Ishikawa (cell line): ENCODE results near the gene SH3BP4.

Source experiments
- CEBPB ChIP-seq: IDR thresholded peaks from 2 replicates; pipeline ENCODE4 v1.6.1; 2012
- CREB1 ChIP-seq: IDR thresholded peaks from 2 replicates; pipeline ENCODE4 v1.6.1; 2012; ENCODE audit warnings: low read depth
- EGR1 ChIP-seq: IDR thresholded peaks from 2 replicates; pipeline ENCODE4 v1.6.1; 2012
- EP300 ChIP-seq: IDR thresholded peaks from 2 replicates; pipeline ENCODE4 v1.6.1; 2012; ENCODE audit warnings: borderline replicate concordance
- FOXM1 ChIP-seq: IDR thresholded peaks from 2 replicates; pipeline ENCODE4 v1.6.1; 2012; ENCODE audit warnings: low read depth, borderline replicate concordance
- MAX ChIP-seq: IDR thresholded peaks from 2 replicates; pipeline ENCODE4 v1.6.1; 2012
- NFIC ChIP-seq: IDR thresholded peaks from 2 replicates; pipeline ENCODE4 v1.6.1; 2012
- RAD21 ChIP-seq: IDR thresholded peaks from 2 replicates; pipeline ENCODE4 v1.6.1; 2012; ENCODE audit warnings: low read depth
- TAF1 ChIP-seq: IDR thresholded peaks from 2 replicates; pipeline ENCODE4 v1.6.1; 2012; ENCODE audit warnings: low read depth, mild to moderate bottlenecking
- TCF12 ChIP-seq: IDR thresholded peaks from 2 replicates; pipeline ENCODE4 v1.6.1; 2012; ENCODE audit warnings: low read depth
- TEAD4 ChIP-seq: IDR thresholded peaks from 2 replicates; pipeline ENCODE4 v1.6.1; 2012
- YY1 ChIP-seq: IDR thresholded peaks from 2 replicates; pipeline ENCODE4 v1.6.1; 2012; ENCODE audit warnings: low read depth
- ZBTB7A ChIP-seq: IDR thresholded peaks from 2 replicates; pipeline ENCODE4 v1.6.1; 2012; ENCODE audit warnings: low read depth
- TF ChIP-seq, protein P1 (sequence below): IDR thresholded peaks from 2 replicates; pipeline ENCODE4 v1.6.1; 2012; ENCODE audit warnings: low read depth, mild to moderate bottlenecking
- TF ChIP-seq, protein P2 (sequence below): IDR thresholded peaks from 2 replicates; pipeline ENCODE4 v1.6.1; 2012

Gene SH3BP4

GRCh38 chr2:234911271-234911670 lies 40.5 kb upstream of the SH3BP4 start:
- no peak for TF ChIP-seq TAF1
- no peak for TF ChIP-seq MAX
- no peak for TF ChIP-seq NFIC
- no peak for TF ChIP-seq FOXM1

DNA sequence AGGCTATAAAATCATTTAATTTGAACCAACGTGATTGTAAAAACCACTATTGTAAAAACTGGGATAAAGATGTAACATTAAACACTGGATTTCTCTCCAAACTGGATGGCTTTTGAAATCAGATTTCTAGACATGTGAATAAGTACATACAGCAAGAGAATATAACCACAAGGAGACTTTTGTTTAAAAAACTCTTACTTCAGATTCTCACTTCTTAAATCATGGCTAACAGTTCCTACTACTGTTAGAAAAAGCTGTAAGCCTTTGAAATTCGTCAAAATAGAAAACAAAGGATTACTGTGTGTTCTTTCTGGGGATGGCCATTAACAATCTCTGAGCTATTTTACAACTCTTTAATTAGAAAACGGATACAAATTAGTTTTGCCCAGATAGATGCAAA lies 39.4 kb upstream of the SH3BP4 start:
- TF ChIP-seq RAD21 = no peak
- no peak for TF ChIP-seq MAX
- no peak for TF ChIP-seq CREB1
- TF ChIP-seq TEAD4 = no peak
- TF ChIP-seq ZBTB7A = no peak

DNA sequence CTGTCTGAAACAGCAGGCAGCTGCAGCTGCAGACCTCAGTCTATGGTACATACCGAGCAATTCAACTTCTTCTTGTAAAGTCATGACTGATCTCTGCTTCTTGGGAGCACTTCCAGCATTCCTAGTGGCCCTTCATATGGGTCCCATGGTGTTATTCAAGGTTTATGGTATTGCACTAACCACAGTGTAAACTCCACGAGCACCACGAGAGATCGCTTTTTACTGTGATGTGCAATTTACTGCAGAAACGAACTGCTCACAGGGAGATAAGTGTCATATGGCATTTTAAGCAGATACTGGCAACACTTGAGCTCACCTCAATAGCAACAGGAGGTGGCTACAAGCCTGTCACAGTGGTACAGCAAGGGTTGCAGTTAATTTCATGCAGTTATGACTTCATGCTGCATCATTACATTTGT lies 38.6 kb upstream of the SH3BP4 start:
- no peak for TF ChIP-seq RAD21
- TF ChIP-seq NFIC = no peak
- no peak for TF ChIP-seq EGR1
- no peak for TF ChIP-seq CEBPB
- TF ChIP-seq TEAD4 = no peak
- TF ChIP-seq, protein P1, sequence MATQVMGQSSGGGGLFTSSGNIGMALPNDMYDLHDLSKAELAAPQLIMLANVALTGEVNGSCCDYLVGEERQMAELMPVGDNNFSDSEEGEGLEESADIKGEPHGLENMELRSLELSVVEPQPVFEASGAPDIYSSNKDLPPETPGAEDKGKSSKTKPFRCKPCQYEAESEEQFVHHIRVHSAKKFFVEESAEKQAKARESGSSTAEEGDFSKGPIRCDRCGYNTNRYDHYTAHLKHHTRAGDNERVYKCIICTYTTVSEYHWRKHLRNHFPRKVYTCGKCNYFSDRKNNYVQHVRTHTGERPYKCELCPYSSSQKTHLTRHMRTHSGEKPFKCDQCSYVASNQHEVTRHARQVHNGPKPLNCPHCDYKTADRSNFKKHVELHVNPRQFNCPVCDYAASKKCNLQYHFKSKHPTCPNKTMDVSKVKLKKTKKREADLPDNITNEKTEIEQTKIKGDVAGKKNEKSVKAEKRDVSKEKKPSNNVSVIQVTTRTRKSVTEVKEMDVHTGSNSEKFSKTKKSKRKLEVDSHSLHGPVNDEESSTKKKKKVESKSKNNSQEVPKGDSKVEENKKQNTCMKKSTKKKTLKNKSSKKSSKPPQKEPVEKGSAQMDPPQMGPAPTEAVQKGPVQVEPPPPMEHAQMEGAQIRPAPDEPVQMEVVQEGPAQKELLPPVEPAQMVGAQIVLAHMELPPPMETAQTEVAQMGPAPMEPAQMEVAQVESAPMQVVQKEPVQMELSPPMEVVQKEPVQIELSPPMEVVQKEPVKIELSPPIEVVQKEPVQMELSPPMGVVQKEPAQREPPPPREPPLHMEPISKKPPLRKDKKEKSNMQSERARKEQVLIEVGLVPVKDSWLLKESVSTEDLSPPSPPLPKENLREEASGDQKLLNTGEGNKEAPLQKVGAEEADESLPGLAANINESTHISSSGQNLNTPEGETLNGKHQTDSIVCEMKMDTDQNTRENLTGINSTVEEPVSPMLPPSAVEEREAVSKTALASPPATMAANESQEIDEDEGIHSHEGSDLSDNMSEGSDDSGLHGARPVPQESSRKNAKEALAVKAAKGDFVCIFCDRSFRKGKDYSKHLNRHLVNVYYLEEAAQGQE = no peak
- TF ChIP-seq TCF12 = no peak
- TF ChIP-seq EP300 = no peak
- TF ChIP-seq ZBTB7A = no peak
- TF ChIP-seq CREB1 = no peak
- TF ChIP-seq YY1 = no peak
- no peak for TF ChIP-seq MAX
- TF ChIP-seq FOXM1 = no peak
- TF ChIP-seq, protein P2, sequence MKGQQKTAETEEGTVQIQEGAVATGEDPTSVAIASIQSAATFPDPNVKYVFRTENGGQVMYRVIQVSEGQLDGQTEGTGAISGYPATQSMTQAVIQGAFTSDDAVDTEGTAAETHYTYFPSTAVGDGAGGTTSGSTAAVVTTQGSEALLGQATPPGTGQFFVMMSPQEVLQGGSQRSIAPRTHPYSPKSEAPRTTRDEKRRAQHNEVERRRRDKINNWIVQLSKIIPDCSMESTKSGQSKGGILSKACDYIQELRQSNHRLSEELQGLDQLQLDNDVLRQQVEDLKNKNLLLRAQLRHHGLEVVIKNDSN = no peak
- TF ChIP-seq TAF1 = no peak

DNA sequence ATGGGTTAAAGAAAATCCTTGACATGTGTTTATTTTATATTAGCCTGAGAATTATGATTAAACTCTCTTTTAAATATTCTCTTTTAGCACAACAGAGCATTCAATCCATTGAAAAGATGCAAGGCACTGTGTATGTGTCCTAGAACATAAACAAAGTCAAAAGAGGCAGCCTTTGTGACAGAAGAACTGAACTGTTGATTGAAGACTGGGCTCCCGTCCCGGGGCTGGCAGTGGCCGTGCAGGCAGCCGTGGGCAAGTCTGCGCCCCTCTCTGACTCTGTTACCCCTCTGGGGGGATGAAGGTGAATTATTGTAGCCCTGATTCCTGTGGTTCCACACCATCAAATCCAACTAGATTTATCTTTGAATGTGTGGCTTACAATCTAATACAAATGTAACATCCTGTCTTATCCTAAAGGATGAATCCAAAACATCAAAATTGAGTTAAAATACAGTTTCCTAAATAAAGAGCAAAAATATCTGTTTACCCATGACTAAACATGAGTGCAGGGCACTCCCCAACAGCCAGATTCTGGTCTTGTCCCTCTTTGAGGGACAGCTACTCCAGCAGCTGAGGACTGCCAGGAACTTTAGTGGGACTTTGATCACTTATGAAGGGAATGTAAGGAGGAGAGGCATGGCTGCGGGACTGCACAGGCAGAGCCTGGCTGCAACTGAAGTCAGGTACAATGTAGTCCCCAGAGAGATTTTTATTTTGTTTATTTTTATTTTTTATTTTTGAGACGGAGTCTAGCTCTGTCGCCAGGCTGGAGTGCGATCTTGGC lies 37.3 kb upstream of the SH3BP4 start:
- TF ChIP-seq TAF1 (no peak), NFIC (no peak), TCF12 (no peak), EP300 (no peak), TEAD4 (no peak), RAD21 (no peak)
- TF ChIP-seq, protein P2 = no peak

DNA sequence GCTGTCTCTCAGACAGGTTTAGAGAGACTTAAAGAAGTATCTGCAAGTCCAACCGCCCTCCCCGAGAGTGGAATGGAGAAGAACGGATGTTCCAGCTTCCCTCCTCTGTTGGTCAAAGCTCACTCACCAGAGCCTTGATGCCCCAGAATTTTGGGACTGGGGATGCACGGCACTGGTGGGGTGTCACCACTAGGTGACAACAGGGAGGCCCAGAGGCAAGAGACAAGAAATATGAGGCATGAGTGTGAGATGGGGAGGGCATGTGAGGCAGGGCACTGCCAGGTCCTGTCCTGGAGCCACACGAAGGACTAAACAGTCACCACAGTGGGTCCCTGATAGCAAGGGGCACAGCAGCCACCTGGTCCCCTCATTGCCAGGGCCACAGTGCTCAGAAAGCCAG lies 35.1 kb upstream of the SH3BP4 start:
- TF ChIP-seq RAD21 (no peak), EP300 (no peak), NFIC (no peak), YY1 (no peak), MAX (no peak), CREB1 (no peak), TCF12 (no peak), ZBTB7A (no peak), EGR1 (no peak), TEAD4 (no peak), TAF1 (no peak), CEBPB (no peak)
- TF ChIP-seq, protein P1 = no peak
- TF ChIP-seq, protein P2 = no peak
